Dendritic cell treated with granulocyte-macrophage colony-stimulating factor and Interleukin-4, amounts not matched to agents 40 ng/mL and 50 ng/mL, for 4 days (primary cell): Measurements from ENCODE around the gene IGF2BP2.

Experiments used
- H3K27ac Mint-ChIP-seq: one replicate; pipeline ENCODE4 v1.8.0; 2022; ENCODE audit warnings: mild to moderate bottlenecking, mixed read lengths
- H3K27me3 Mint-ChIP-seq: one replicate; pipeline ENCODE4 v1.8.0; 2022; ENCODE audit warnings: mild to moderate bottlenecking, mixed read lengths
- H3K36me3 Mint-ChIP-seq: one replicate; pipeline ENCODE4 v1.8.0; 2022; ENCODE audit warnings: low read depth, mixed read lengths
- H3K4me1 Mint-ChIP-seq: one replicate; pipeline ENCODE4 v1.8.0; 2022; ENCODE audit warnings: low read depth, mixed read lengths
- H3K4me3 Mint-ChIP-seq: one replicate; pipeline ENCODE4 v1.8.0; 2022; ENCODE audit warnings: mild to moderate bottlenecking, moderate library complexity, mixed read lengths
- H3K9me3 Mint-ChIP-seq: one replicate; pipeline ENCODE4 v1.8.0; 2022; ENCODE audit warnings: mixed read lengths
- intact Hi-C: fragments of 100-400 bp; cut with micrococcal nuclease; formaldehyde crosslinking; loops from one replicate; pipeline ENCODE4 v1.15.0; 2022

IGF2BP2 gene

GRCh38 chr3:185759512-185759911, 65.3 kb downstream of the IGF2BP2 start:
- no peaks in the 10 kb centered on the region for H3K27me3 Mint-ChIP-seq
- intact Hi-C loops = no loop called here

DNA sequence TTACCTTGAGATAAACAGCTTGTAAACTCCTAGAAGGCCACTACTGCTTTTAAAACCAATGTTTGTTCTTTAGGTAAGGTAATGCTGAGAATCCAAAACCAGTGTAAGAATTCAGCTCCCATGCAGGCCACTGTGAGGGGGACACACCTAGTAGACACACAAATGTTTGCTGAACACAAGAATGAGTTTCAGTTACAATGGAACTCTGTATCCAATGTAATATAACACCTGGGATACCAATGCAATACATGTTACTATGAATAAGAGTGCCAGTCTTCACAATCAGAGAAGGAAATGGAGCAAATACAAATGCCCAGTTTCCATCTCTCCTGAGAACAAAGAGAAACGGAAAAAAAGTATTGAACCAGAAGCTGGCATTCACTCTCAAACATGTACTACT, 65.9 kb downstream of the IGF2BP2 start:
- intact Hi-C loops = no loop called here
- Mint-ChIP-seq H3K36me3 (peaks cover 19% of the 10 kb centered on the region), H3K27me3 (no peaks in the 10 kb centered on the region), H3K4me3 (no peak overlapping the region), H3K27ac (no peak overlapping the region), H3K4me1 (peaks cover 12% of the 10 kb centered on the region), H3K9me3 (peaks cover 29% of the 10 kb centered on the region)

More at GRCh38 chr3:185759512-185759911, 65.3 kb downstream of the IGF2BP2 start:
- Mint-ChIP-seq H3K4me3 (no peak overlapping the region), H3K4me1 (peaks cover 18% of the 10 kb centered on the region), H3K36me3 (peaks cover 15% of the 10 kb centered on the region), H3K9me3 (peaks cover 23% of the 10 kb centered on the region), H3K27ac (no peak overlapping the region)

DNA sequence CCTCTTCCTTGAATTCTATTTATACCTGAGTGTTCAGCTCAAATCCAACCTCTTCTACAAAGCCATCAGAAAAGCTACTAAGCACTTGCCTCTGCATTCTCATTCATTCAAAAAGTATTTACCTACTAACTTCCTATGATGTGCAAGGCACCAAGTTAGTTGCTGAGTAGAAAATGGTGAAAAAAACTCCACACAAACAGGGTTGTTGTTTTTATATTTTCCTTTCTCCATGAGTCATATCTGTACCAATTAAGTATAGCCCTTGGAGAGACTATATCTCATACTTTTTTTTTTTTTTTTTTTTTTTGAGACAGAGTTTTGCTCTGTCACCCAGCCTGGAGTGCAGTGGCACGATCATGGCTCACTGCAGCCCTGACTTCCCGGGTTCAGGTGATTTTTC, 67.7 kb downstream of the IGF2BP2 start:
- Mint-ChIP-seq H3K4me3 (no peak overlapping the region), H3K9me3 (peaks cover 29% of the 10 kb centered on the region), H3K36me3 (peaks cover 19% of the 10 kb centered on the region), H3K27me3 (no peaks in the 10 kb centered on the region), H3K4me1 (peaks cover 15% of the 10 kb centered on the region), H3K27ac (no peak overlapping the region)
- intact Hi-C loops = no loop called here

DNA sequence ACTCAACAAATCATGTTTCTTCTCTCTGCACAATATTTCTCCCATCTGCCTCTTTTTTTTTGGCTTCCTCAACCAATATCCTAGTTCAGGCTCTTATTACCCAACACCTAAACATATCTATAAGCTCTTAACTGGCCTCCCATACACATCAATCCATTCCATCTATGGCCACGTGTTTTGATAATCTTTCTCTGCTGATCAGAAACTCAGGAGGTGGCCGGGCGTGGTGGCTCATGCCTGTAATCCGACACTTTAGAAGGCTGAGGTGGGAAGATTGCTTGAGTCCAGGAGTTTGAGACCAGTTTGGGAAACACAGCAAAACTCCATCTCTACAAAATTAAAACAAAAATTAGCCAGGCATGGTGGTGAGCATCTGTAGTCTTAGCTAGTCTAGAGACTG, 68.4 kb downstream of the IGF2BP2 start:
- no peak overlapping the region for H3K4me3 Mint-ChIP-seq
- intact Hi-C loops = no loop called here
- H3K9me3 Mint-ChIP-seq = peaks cover 29% of the 10 kb centered on the region
- H3K27ac Mint-ChIP-seq = no peak overlapping the region
- no peaks in the 10 kb centered on the region for H3K27me3 Mint-ChIP-seq
- H3K4me1 Mint-ChIP-seq = peaks cover 15% of the 10 kb centered on the region
- H3K36me3 Mint-ChIP-seq = peaks cover 19% of the 10 kb centered on the region

DNA sequence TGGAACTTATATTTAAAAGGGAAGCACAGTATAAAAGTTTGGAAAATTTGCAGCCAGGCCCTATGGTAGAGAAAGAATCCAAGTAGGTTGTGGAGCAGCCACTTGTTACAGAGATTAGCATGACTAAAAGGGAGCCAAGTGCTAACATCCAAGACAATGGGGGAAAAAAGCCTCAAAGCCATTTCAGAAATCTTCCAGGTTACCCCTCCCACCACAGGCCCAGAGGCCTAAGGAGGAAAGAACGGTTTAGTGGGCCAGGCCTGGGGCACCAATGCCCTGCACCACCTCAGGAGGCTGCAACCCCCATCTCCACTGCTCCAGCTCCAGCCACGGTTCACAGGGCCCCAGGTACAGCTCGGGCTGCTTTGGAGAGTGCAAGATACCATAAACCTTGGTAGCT, 69.9 kb downstream of the IGF2BP2 start:
- peaks cover 29% of the 10 kb centered on the region for H3K9me3 Mint-ChIP-seq
- H3K27ac Mint-ChIP-seq = no peak overlapping the region
- H3K36me3 Mint-ChIP-seq = peaks cover 19% of the 10 kb centered on the region
- peaks cover 9% of the 10 kb centered on the region for H3K4me1 Mint-ChIP-seq
- H3K27me3 Mint-ChIP-seq = no peaks in the 10 kb centered on the region
- no peak overlapping the region for H3K4me3 Mint-ChIP-seq
- intact Hi-C loops = no loop called here

DNA sequence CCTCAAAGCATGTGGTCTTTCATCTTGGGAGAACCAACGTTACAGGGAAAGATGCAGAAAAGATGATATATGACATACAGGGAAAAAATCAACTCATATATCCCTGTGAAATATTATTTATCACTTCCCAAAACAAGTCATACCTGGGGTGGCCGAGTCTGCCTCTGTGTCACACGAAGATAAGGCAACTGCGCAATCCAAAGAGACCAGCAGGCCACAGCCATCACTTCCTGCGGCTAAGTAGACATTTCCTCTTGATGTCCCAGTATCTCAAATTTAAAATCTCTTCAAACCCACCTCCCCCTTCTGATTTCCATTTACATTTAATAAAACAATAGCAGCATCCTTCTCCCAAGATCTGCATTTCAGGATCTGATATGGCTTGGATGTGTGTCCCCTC, 71.5 kb downstream of the IGF2BP2 start:
- H3K36me3 Mint-ChIP-seq = peaks cover 19% of the 10 kb centered on the region
- peaks cover 9% of the 10 kb centered on the region for H3K4me1 Mint-ChIP-seq
- no peak overlapping the region for H3K27ac Mint-ChIP-seq
- H3K4me3 Mint-ChIP-seq = no peak overlapping the region
- intact Hi-C loops = no loop called here
- H3K27me3 Mint-ChIP-seq = no peaks in the 10 kb centered on the region
- H3K9me3 Mint-ChIP-seq = peaks cover 29% of the 10 kb centered on the region

DNA sequence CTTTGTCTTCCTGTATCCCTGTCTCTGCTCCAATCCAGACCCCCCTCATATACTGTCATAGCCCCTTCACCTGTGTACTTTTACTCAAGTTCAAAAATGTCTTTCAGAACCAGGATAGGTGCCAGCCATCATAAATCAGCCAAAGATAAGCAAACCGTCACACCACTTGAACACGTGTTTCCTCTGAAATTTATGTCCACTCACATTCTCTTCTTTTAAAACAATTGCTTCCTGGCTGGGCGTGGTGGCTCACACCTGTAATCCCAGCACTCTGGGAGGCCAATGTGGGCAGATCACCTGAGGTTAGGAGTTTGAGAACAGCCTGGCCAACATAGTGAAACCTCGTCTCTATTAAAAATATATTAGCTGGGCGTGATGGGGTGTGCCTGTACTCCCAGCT, 74.1 kb downstream of the IGF2BP2 start:
- H3K4me1 Mint-ChIP-seq = peaks cover 23% of the 10 kb centered on the region
- H3K27ac Mint-ChIP-seq = no peak overlapping the region
- H3K4me3 Mint-ChIP-seq = no peak overlapping the region
- H3K27me3 Mint-ChIP-seq = no peaks in the 10 kb centered on the region
- intact Hi-C loops = no loop called here
- H3K36me3 Mint-ChIP-seq = peaks cover 10% of the 10 kb centered on the region
- peaks cover 18% of the 10 kb centered on the region for H3K9me3 Mint-ChIP-seq

GRCh38 chr3:185750015-185750414, 74.8 kb downstream of the IGF2BP2 start:
- intact Hi-C loops = no loop called here
- H3K36me3 Mint-ChIP-seq = peaks cover 6% of the 10 kb centered on the region
- no peak overlapping the region for H3K27ac Mint-ChIP-seq
- peaks cover 11% of the 10 kb centered on the region for H3K9me3 Mint-ChIP-seq
- H3K27me3 Mint-ChIP-seq = no peaks in the 10 kb centered on the region
- H3K4me1 Mint-ChIP-seq = peaks cover 29% of the 10 kb centered on the region
- H3K4me3 Mint-ChIP-seq = no peak overlapping the region

GRCh38 chr3:185746470-185746869, 78.4 kb downstream of the IGF2BP2 start:
- Mint-ChIP-seq H3K4me1 (peaks cover 24% of the 10 kb centered on the region), H3K9me3 (no peaks in the 10 kb centered on the region), H3K4me3 (no peak overlapping the region), H3K36me3 (no peaks in the 10 kb centered on the region), H3K27ac (no peak overlapping the region), H3K27me3 (no peaks in the 10 kb centered on the region)
- intact Hi-C loops = no loop called here

- Mint-ChIP-seq H3K27ac (no peak overlapping the region), H3K36me3 (no peaks in the 10 kb centered on the region), H3K4me1 (peaks cover 24% of the 10 kb centered on the region), H3K9me3 (no peaks in the 10 kb centered on the region), H3K4me3 (no peak overlapping the region), H3K27me3 (no peaks in the 10 kb centered on the region)
- intact Hi-C loops = no loop called here
These were observed 79.6 kb downstream of the IGF2BP2 start for GRCh38 chr3:185744997-185745843.

GRCh38 chr3:185741586-185741985, 83.3 kb downstream of the IGF2BP2 start:
- Mint-ChIP-seq H3K4me1 (peaks cover 36% of the 10 kb centered on the region), H3K27ac (no peak overlapping the region), H3K36me3 (no peaks in the 10 kb centered on the region), H3K27me3 (no peaks in the 10 kb centered on the region), H3K9me3 (no peaks in the 10 kb centered on the region), H3K4me3 (no peak overlapping the region)
- intact Hi-C loops = no loop called here

DNA sequence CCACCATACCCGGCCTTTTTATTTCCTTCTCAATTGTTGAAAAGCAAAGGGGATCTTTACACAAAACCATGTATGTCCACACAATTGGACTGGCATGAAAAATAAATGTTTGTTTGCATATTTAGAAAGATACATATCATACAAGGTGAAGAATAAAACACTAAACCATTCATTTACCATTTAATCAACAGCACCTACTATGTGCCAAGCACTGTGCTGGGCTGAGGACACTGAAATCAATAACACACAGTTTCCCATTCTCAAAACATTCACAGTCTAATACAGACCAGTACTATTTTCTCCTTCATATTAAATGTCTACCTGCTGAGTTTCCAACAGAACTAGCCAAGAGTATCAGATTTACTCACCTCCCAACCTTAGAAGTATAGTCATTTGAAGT, 84.7 kb downstream of the IGF2BP2 start:
- intact Hi-C loops = no loop called here
- peaks cover 21% of the 10 kb centered on the region for H3K4me1 Mint-ChIP-seq
- no peaks in the 10 kb centered on the region for H3K36me3 Mint-ChIP-seq
- no peak overlapping the region for H3K27ac Mint-ChIP-seq
- H3K4me3 Mint-ChIP-seq = no peak overlapping the region
- no peaks in the 10 kb centered on the region for H3K9me3 Mint-ChIP-seq
- H3K27me3 Mint-ChIP-seq = no peaks in the 10 kb centered on the region

- H3K4me1 Mint-ChIP-seq = peaks cover 17% of the 10 kb centered on the region
- no peaks in the 10 kb centered on the region for H3K27me3 Mint-ChIP-seq
- H3K27ac Mint-ChIP-seq = no peak overlapping the region
- H3K36me3 Mint-ChIP-seq = no peaks in the 10 kb centered on the region
- H3K4me3 Mint-ChIP-seq = no peak overlapping the region
- H3K9me3 Mint-ChIP-seq = no peaks in the 10 kb centered on the region
- intact Hi-C loops = loop anchor here (10.0 kb wide), 1 partner anchor 176 kb away; no protein-coding TSS in a partner anchor
These were observed 85.6 kb downstream of the IGF2BP2 start for GRCh38 chr3:185739264-185739701.

DNA sequence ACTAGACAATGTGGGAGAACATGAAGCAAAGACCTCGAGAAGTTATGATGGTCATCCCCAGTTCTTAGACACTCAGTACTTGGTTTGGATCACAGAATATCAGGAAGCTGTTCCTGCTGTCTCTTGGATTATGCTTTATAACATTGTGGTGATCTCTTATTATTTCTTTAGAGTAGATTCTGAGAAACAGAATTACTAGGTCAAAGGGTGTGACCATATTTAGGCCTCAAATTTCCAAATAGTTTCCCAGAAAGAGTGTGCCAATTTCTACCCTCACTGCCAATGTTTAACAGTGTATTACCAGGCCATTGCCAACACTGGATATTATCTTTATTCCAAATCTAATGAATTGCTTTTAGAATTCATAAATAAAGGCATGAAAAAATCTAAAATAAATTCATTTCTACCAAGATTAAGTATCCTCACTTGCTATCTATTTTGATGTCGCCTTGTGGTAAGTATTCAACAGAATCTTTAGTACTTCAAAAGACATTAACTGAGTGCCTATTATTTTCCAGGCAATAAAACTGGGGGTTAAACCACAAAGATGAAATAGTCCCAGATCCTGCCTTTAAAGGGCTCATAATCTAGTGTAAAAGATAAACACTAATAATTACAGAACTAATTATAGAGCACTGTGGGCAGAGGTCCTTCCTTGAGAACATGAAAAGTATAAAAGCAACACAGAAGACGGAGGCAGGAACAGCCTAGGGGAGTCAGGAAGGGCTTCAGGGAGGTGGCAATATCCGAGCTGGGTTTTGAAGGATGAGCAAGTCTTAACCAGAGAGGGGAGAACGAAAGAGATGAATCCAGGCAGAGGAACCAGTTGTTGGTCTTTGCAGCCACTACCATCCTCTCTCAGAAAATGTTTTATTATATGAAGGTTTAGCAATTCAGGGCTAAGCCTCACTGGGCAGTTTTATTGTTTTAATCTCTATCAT, 86.8 kb downstream of the IGF2BP2 start:
- intact Hi-C loops = loop anchor here (10.0 kb wide), 1 partner anchor 177 kb away; no protein-coding TSS in a partner anchor
- H3K4me3 Mint-ChIP-seq = no peak overlapping the region
- peaks cover 26% of the 10 kb centered on the region for H3K4me1 Mint-ChIP-seq
- no peaks in the 10 kb centered on the region for H3K36me3 Mint-ChIP-seq
- H3K27ac Mint-ChIP-seq = no peak overlapping the region
- no peaks in the 10 kb centered on the region for H3K9me3 Mint-ChIP-seq
- H3K27me3 Mint-ChIP-seq = no peaks in the 10 kb centered on the region
